HCEC 1CT (cell line): Measurements from ENCODE around the gene SEMA3G.

Source experiments
- DNase-seq: peaks from one replicate; pipeline ENCODE4 v3.0.0-alpha.2; 2017

SEMA3G gene

DNA sequence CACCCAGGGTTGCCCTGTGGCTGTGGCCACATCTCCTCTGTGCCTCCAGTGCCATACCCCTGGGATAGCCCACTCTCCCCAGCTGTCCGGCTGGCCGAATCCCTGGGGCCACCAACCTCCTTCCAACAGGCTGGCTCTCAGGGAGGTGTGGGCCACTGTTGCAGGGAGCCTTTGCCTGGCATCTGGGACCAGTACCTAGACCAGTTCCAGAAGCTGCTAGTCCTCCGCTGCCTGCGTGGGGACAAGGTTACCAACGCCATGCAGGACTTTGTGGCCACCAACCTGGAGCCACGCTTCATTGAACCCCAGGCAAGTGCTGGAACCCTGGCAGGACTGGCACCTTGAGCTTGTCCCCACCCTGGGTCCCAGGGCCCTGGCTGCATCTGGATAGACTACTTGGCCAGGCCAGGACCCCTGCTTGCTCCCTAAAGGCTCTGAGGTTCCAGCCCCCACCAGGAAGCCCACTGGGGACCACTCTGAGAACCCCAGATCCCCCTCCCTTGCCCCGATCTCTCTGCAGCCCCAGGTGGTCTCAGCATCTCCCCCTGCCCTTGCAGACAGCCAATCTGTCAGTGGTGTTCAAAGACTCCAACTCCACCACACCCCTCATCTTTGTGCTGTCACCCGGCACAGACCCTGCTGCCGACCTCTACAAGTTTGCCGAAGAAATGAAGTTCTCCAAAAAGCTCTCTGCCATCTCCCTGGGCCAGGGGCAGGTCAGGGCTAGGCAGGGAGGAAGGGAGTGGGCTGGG is 50.0 kb downstream of the SEMA3G start:
- DNase-seq = no peak

DNA sequence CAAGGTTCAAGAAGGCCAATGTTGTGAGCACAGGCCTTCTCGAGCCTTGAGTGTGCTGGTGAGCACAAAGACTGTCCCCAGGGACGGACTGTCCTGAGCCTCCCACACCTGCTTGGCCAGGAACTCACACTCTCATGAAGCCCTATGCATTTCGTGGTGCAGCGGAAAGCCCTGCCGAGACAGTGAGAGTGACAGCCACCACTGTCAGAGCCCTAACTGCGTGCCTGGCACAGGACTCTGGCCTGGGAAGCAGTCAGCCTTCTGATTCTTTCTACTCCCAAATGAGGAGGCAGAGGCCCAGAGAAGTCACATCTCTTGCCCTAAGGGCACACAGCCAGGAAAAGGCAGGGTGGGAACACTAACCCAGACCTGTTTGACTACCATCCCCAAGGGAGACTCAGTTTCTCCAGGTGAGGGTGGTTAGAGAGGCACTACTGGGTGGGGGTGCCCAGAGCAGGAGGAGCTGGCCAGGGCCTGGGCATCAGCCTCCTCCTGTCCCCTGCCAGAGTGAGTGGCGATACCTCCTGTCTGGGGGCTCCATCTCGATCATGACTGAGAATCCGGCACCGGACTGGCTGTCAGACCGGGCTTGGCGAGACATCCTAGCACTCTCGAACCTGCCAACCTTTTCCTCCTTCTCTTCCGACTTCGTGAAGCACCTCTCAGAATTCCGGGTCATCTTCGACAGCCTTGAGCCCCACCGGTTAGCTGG is 50.8 kb downstream of the SEMA3G start:
- no peak for DNase-seq

DNA sequence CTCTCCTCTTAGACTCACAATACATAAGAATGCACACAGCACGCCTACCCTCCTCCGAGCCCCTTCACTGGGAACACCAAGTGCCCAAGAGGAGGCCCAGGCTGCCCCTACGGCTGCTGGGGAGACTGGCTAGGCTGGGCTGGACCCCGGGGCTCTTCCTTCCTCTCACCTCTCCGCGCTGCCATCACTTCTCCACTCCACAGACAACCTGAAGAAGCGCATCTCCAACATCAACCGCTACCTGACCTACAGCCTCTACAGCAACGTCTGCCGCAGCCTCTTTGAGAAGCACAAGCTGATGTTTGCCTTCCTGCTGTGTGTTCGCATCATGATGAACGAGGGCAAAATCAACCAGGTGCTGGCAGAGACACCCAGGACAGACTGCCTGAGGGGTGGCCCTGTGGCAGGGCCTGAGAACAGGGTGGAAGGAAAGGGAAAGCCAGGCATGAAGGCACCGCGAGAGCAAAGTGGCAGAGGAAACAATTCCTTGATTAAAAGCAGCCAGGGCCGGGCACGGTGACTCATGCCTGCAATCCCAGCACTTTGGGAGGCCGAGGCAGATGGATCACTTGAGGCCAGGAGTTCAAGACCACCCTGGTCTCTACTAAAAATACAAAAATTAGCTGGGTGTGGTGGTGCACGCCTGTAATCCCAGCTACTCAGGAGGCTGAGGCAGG is 51.6 kb downstream of the SEMA3G start:
- no peak for DNase-seq

DNA sequence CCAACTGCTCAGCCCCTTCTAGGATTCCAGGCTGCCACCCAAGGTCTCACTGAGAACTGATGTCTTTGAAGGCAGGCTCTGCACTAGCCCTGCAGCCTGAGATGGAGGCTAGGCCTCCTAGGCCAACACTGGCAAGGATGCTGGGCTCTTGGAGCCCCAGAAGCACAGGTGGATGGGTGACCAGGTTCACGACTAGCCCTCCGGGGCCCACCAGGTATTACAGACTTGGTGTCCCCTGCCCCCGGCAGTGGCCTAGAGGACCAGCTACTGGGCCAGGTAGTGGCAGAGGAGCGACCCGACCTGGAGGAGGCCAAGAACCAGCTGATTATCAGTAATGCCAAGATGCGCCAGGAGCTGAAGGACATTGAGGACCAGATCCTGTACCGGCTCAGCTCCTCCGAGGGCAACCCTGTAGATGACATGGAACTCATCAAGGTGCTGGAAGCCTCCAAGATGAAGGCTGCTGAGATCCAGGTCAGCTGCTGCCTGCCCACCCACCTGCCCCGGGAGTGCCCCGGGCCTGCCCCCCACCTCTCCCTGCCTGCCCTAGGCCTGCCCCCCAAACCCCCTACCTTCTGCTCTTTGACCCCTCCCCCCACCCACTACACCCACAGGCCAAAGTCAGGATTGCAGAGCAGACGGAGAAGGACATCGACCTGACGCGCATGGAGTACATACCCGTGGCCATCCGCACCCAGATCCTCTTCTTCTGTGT is 52.5 kb downstream of the SEMA3G start:
- DNase-seq = no peak

DNA sequence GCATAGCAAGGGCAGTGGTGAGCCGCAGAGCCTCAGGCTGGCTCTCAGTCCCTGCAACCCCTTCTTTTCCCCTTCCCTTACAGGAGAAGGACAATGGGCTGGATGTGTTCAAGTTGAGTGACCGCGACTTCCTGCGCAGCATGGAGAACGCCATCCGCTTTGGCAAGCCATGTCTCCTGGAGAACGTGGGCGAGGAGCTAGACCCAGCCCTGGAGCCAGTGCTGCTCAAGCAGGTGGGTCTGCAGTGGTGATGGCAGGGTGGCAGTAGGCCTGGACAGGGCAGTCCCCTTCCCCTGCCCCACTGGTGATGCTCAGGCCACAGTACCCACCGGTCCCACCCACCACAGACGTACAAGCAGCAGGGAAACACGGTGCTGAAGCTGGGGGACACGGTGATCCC is 53.8 kb downstream of the SEMA3G start:
- no peak for DNase-seq

DNA sequence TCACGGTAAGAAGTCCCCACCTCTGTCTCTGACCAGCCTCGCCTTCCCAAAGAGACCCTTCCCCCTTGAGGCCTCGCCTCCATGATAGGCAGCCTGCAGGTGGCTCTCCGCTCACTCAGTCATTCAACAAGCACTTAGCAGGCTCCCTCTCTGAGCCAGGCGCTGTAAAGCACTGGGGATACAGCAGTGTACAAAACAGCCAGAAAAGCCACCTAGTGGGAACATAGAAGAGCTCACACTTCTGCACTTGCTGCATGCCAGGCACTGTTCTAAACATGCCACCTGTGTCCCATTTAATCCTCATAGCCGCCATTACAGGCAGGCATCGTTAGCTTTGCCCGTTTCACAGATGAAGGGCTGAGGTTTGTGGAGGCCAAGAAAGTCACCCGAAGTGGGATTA is 56.0 kb downstream of the SEMA3G start:
- DNase-seq = no peak

DNA sequence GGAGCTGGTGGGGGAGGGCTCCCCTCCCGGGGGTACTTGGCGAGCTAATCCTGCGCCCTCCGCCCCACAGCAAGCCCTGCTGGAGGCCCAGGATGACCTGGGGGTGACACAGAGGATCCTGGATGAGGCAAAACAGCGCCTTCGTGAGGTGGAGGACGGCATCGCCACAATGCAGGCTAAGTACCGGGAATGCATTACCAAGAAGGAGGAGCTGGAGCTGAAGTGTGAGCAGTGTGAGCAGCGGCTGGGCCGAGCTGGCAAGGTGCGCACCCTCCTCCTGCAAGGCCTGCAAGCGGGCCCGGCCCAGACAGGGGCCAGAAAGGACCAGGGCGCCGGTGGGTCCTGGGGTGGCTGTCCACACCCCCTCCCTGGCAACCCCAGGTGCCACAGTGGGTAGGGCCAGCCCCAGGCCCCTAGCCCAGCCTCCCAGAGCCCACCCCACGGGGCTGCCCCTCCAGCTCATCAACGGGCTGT is 56.5 kb downstream of the SEMA3G start:
- no peak for DNase-seq

DNA sequence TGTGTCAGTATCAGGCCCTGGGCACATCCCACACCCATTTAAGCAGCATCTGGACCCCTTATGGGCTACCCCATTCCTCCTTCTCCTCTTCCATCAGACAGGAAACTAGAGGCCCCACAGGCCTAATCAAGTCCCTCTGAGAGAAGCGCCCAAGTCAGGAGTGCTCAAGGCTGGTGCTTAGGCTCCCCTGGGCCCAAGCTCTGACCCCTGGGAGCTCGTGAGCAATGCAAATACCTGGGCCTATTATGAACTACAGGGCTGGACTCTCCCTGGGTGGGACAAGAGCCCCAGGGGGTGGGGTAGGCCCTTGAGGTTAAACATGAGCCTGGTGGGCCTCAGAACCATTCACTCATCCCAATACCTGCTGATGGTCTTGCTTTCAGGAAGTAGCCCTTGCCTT is 57.4 kb downstream of the SEMA3G start:
- DNase-seq = no peak

DNA sequence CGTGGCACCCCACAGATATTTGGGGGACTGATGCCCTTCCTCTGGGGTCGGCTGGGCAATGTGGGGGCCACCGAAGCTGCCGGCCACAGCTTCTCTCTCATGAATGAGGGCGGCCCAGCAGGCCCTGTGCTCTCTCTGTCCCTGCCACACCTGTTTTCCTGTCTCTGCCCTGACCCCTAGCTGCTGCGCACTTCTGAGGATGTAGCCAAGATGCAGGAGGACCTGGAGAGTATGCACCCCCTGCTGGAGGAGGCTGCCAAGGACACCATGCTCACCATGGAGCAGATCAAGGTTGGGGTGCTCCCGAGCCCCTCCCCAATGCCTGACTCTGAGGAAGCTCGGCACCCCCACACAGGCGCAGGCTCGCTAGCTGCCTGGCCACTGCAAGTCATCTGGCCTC is 59.7 kb downstream of the SEMA3G start:
- peak; percentile 22 for DNase-seq

DNA sequence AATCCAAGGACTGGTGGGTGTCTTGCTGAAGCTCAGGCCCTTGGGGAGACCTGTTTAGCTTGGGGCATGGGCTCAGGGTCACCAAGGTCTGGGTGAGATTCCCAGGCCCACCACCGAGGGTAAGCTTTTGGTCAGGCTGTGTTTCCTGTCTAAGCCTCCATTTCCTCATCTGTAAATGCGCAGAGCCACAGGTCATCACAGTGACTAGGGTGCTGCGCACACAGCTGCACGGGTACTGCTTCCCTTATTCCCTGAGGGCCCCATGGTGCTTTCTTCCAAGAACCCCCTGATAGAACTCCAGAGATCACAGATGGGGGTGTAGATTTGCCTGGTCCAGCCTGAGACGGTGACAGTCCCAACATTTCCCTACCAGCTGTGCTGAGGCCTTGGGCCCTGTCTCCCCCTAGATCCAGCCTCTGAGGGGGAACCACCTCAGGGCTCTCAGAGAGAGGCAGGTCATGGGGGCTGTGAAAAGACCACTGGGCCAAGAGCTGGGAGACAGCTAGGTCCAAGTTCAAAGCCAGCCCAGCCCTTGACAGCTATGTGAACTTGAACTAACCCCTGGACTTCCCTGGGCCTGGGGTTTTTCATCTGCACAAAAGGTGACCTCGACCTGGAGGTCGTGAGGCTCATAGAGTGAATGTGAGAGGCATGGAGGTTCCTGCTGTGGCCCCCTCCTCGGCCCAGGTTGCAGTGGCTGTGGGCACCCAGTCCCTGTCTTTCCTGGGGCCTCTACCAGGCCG is 60.7 kb downstream of the SEMA3G start:
- no peak for DNase-seq

DNA sequence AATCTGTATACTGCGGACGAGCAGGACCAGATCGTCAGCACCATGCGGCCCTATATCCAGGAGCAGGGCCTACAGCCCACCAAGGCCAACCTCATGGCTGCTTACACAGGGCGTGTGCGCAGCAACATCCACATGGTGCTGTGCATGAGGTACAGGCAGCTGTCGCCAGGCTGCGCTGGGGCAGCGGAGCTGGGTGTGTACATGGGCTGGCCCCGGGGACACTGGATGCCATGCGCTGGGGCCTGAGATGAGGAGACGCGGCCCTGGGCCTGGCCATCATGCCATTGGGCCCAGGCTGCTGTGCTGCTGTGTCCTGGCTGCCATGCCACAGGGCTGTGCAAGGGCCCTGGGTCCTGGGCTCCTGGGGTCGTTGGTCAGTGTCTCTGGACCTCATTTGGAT is 61.5 kb downstream of the SEMA3G start:
- no peak for DNase-seq
